ENCODE data around the gene KIAA0753. TPM values are rescaled to one million over a fixed set of nuclear protein-coding genes. Genes with fewer than 3 reads are reported as not detected.

KIAA0753 gene
- total RNA-seq, 6 experiments from 2014 or later: 3.7 to 6.5 (median 4.9) TPM

- peak in 1 of 4 donors; percentile 7 for ATAC-seq
- no peak for DNase-seq
- Histone ChIP-seq H3K27me3 (no peaks in the 10 kb centered on the region), H3K9me3 (no peaks in the 10 kb centered on the region), H3K4me3 (no peak overlapping the region), H3K36me3 (no peaks in the 10 kb centered on the region), H3K4me1 (peaks cover 0 to 8% (median 0%) of the 10 kb centered on the region in 4 donors), H3K27ac (no peak overlapping the region)
- intact Hi-C loops (cut with DNase I): no loop called here
- no peak for TF ChIP-seq POLR2A (IDR thresholded peaks at IDR 0.05)
- TF ChIP-seq CTCF (IDR thresholded peaks at IDR 0.05): no peak
- WGBS (ENCODE audit: insufficient coverage, low coverage, low lambda C conversion rate, missing lambda C conversion rate): 50% methylated on average over 1 of the region's 7 CpGs
Observed at GRCh38 chr17:6671431-6671830, 30.9 kb upstream of the KIAA0753 start.

- no peaks in the 10 kb centered on the region for H3K9me3 ChIP-seq
- intact Hi-C loops (cut with DNase I): no loop called here
Observed at GRCh38 chr17:6670999-6671398, 30.5 kb upstream of the KIAA0753 start.

GRCh38 chr17:6670571-6670970, 30.1 kb upstream of the KIAA0753 start:
- H3K27me3 ChIP-seq: no peaks in the 10 kb centered on the region
- intact Hi-C loops (cut with DNase I): no loop called here
- H3K27ac ChIP-seq: no peak overlapping the region
- 93% methylated on average over 8 of the region's 8 CpGs for WGBS (ENCODE audit: insufficient coverage, low coverage, low lambda C conversion rate, missing lambda C conversion rate)
- no peak for ATAC-seq
- peaks cover 0 to 13% (median 0%) of the 10 kb centered on the region in 4 donors for H3K4me1 ChIP-seq
- no peak for DNase-seq
- no peaks in the 10 kb centered on the region for H3K9me3 ChIP-seq
- H3K4me3 ChIP-seq: no peak overlapping the region
- no peaks in the 10 kb centered on the region for H3K36me3 ChIP-seq
- TF ChIP-seq CTCF (IDR thresholded peaks at IDR 0.05) (no peak), POLR2A (IDR thresholded peaks at IDR 0.05) (no peak)

More at GRCh38 chr17:6670999-6671398, 30.5 kb upstream of the KIAA0753 start:
- WGBS (ENCODE audit: insufficient coverage, low coverage, low lambda C conversion rate, missing lambda C conversion rate): 90% methylated on average over 3 of the region's 6 CpGs
- no peak for DNase-seq
- H3K27ac ChIP-seq: no peak overlapping the region
- H3K36me3 ChIP-seq: no peaks in the 10 kb centered on the region
- H3K4me3 ChIP-seq: no peak overlapping the region
- ATAC-seq: no peak
- no peak for TF ChIP-seq CTCF (IDR thresholded peaks at IDR 0.05)
- TF ChIP-seq POLR2A (IDR thresholded peaks at IDR 0.05): no peak
- no peaks in the 10 kb centered on the region for H3K27me3 ChIP-seq
- peaks cover 0 to 13% (median 0%) of the 10 kb centered on the region in 4 donors for H3K4me1 ChIP-seq

GRCh38 chr17:6669479-6670212, 29.1 kb upstream of the KIAA0753 start:
- no peaks in the 10 kb centered on the region for H3K27me3 ChIP-seq
- no peak overlapping the region for H3K4me3 ChIP-seq
- TF ChIP-seq POLR2A (IDR thresholded peaks at IDR 0.05) (no peak), CTCF (IDR thresholded peaks at IDR 0.05) (no peak)
- no peaks in the 10 kb centered on the region for H3K36me3 ChIP-seq
- ATAC-seq (no peak), DNase-seq (no peak)
- H3K4me1 ChIP-seq: peaks cover 0 to 13% (median 0%) of the 10 kb centered on the region in 4 donors
- intact Hi-C loops (cut with DNase I): loop anchor here in 1 of 2 donors (10.0 kb wide), 1 partner anchor 335 kb away; no protein-coding TSS in a partner anchor
- H3K27ac ChIP-seq: no peak overlapping the region
- 86% methylated on average over 7 of the region's 10 CpGs for WGBS (ENCODE audit: insufficient coverage, low coverage, low lambda C conversion rate, missing lambda C conversion rate)
- H3K9me3 ChIP-seq: no peaks in the 10 kb centered on the region
